CD4-positive, alpha-beta T cell treated with Interleukin-15 for 1 hour (primary cell): ENCODE measurements around the gene GNE.
"Not testable (repeated sequence)": the region's sequence is repeated elsewhere in the genome, so short reads cannot be mapped to it uniquely, and the experiment has no call there.

Source experiments
- DNase-seq: peaks from one replicate; pipeline ENCODE4 v3.0.0-alpha.2; 2020

The GNE gene

DNA sequence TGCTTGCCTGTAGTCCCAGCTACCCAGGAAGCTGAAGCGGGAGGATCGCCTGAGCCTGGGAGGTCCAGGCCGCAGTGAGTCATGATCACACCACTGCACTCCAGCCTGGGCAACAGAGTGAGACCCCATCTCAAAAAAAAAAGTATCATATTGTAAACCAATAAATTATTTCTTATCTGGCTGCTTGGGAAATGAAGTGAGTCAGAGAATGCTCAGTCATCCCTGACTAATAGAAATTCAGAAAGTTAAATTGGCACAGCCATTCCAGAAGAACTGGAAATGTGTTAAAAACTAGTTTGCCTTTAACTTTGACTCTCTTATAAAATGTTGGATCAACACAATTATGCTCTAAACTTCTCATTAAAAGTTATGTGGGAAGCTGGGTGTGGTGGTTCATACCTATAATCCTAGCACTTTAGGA, 9.8 kb upstream of the GNE start:
- no peak for DNase-seq

DNA sequence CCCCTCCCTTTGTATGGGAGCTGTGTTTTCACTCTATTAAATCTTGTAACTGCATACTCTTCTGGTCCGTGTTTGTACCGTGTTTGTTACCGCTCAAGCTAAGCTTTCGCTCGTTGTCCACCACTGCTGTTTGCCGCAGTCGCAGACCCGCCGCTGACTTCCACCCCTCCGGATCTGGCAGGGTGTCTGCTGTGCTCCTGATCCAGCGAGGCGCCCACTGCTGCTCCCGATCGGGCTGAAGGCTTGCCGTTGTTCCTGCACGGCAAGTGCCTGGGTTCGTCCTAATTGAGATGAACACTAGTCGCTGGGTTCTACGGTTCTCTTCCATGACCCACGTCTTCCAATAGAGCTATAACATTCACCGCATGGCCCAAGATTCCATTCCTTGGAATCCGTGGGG, 6.6 kb upstream of the GNE start:
- DNase-seq, result no peak

DNA sequence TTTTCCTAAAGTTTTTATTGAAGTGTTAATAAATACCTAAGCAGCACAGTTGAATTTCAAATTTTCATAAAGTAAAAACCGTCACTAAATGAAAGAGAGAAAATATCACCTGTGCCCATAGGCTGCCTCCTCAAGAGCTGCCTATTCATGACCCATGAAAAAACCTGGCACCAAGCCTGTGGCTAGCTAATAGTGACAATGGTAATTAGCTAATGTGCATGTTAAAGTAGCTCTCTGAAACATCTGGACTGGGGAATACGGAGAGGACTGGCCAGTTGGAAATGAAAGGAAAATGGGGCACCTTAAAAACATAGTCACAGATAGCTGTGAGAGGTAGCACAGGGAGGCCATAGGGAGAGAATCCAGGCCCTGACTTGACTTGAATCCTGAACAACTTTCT, 5.4 kb upstream of the GNE start:
- DNase-seq, result no peak

DNA sequence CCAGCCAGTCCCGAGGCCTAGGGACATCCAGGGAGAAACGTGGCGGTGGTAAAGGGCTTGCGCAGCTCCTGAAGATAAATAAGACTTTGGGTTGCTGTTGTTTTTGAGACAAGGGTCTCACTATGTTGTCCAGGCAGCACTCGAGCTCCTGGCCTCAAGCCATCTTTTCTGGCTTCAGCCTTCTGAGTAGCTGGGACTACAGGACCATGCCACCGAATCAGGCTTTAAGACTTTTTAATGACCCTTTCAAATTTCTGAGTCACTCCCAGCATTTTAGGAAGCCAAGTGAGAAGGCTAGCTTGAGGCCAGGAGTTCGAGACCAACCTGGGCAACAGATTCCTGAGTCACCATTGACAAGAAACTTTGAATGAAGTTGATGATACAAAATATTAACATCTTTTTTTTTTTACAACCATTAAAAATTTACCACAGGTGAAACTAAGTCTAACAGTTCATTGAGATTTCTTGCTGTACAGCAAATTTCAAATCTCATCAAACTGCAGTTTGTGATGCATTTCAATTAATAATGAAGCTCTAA, 817 bp upstream of the GNE start:
- DNase-seq, result no peak

DNA sequence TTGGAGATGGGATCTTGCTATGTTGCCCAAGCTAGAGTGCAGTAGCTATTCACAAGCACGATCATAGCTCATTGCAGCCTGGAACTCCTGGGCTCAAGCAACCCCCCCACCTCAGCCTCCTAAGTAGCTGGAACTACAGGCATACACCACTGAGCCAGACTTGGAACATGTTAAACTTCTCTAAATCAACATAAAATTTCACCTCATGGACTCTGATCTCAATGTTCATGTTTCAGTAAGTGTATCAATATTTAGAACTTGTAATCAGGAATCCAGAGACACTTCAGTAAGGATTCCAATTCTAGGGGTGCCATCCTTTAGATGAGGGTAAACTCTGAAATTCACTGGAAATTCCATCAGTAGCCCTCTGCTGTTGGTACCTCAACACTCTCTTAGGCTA, 6.8 kb downstream of the GNE start:
- DNase-seq, result no peak

DNA sequence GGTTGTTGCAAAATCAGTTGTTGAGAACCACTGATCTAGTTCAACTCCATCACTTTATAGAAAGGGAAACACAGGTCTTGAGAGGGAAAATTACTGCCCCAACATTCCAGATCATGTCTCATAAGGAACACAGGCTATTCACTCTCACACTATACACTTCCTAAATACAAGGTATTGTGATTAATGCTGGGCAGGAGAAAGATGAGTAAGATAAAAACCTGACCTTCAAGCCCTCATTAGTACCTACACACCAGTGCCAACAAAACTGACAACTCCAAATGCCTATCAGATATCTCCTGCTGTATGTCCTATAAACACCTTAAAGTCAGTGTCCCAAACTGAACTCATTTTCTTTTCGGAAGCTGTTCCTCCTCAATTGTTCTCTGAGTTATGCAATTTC, 8.2 kb downstream of the GNE start:
- DNase-seq, result no peak

DNA sequence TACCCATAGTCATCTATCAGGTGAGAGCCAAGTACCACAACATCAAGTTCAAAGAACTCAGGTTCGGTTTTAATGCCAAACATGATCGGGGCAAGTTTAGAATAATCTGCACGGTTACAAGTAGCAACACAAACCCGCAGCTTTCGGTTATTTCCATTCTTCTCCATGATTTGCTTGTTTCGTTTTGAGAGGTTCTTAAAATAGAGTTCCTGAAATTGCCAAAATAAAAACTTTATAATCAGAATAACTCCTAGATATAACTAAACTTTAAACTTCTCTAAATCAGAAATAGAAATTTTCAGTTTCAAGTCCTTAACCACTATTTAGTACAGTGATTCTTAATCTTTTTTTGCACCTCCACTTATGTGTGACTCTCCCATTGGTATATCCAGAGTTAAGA, 9.1 kb downstream of the GNE start:
- DNase-seq, result no peak

DNA sequence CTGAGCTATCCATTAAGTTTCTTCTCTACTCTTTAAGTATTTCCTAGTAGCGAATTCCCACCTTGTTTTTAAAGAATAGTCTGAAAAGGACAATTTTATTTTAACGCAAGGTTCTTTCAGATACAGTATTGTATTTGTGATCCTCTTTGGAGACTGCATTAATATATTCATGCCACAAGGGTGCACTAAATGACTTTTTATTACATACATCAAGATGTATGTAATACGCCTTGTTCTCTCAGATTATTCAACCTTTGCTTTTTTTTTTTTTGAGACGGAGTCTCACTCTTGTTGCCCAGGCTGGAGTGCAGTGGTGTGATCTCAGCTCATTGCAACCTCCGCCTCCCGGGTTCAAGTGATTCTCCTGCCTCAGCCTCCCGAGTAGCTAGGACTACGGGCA, 10.2 kb downstream of the GNE start:
- DNase-seq, result not testable (repeated sequence)

DNA sequence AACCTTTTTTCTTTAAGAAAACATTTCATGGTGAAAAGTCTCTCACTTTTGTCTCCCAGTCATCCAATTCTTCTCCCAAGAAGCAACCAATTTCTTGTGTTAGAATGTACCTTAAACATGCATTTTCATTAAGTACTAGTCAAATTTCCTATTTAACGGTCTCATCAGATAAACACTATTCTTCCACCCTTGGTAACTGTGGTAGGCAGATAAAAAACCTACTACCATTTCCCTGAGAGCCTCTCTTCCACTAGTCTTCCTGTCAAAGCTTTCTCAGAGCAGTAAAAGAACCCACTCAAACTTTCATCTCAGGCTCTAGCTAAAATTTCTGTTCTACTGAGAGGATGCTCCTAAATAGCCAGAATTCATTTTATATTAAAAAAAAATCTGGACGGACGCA, 10.9 kb downstream of the GNE start:
- no peak for DNase-seq

DNA sequence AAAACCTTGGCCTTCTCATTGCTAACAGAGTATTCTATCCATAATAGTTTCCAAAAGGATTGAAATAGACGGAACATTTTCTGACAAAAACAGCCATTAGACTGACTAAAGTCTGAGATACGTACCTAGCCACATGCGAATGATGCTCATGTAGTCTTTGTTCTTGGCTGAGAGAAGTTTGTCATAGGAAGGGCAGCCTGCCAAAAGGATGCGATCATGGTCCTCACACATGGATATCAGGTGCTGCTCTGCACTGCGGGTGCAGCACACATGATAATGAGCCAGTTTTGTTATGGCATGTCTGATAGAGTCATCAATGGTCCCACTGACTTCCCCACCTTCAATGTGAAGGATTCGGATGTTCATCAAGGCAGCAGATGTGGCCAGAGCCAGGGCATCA, 12.3 kb downstream of the GNE start:
- no peak for DNase-seq

DNA sequence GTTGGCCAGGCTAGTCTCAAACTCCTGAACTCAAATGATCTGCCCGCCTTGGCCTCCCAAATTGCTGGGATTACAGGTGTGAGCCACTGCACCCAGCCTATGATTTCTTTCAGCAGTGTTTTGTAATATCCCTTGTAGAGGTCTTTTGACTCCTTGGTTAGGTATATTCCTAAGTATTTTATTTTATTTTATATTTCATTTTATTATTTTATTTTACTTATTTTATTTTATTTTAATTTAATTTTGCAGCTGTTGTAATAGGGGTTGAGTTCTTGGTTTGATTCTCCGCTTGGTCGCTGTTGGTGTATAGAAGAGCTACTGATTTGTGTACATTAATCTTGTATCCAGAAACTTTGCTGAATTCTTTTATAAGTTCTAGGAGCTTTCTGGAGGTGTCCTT, 18.6 kb downstream of the GNE start:
- not testable (repeated sequence) for DNase-seq

DNA sequence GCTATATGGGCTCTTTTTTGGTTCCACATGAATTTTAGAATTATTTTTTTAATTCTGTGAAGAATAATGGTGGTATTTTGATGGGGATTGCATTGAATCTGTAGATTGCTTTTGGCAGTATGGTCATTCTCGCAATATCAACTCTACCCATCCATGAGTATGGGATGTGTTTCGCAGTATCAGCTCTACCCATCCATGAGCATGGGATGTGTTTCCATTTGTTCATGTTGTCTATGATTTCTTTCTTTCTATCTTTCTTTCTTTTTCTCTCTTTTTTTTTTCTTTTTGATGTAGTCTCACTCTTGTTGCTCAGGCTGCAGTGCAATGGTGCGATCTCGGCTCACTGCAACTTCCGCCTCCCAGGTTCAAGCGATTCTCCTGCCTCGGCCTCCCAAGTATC, 19.0 kb downstream of the GNE start:
- DNase-seq, result not testable (repeated sequence)

DNA sequence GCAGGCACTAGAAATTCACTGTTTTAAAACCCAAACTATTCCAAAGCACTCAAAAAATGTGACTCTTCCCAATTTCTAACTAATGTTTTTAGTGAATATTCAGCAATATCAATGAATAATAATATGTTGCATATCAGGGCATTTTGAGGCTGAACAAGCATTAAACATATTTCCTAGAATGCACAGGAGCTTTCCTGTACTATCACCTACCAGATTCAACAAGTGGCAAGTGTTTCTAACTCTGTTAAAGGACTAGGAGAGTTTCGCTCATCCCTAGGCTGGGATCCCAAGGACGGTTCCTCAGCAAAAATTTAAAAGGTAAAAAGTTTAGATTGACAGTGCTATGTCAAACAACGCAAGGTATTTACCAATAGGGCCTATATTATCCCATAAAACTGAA, 21.0 kb downstream of the GNE start:
- no peak for DNase-seq

DNA sequence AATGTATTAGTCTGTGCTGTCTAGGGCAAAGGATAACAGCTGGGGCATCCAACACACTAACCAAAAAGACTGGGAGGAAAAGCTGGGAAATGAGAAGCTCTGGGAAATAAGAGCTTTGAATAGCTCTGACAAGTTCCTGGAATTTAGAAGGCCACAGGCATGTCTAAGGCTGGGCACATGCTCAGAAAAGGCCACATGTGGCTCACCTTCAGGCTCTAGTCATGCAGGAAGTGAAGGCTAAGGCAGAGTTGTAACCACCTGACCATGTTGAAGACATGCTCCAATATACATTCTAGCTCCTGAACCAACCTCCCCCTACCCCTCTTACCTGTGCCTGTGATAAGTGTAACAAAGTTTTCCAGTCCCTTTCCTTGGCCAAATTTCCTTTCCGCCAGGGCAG, 35.8 kb downstream of the GNE start:
- no peak for DNase-seq

DNA sequence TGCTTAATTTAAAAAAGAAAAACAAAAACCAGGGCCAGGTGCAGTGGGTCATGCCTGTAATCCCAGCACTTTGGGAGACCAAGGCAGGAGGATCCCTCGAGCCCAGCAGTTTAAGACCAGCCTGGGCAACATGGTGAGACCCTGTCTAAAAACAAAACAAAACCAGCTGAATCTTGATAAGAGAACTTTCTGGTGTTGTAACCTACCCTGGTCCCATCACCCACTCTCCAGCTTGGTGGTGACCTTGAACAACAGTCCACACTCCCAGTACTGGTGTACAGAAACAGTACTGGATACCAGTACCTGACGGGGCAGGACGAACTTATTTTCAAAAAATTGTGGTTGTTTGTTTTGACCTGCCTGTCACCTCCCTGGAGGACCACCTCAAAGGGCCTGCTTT, 36.6 kb downstream of the GNE start:
- DNase-seq, result no peak

DNA sequence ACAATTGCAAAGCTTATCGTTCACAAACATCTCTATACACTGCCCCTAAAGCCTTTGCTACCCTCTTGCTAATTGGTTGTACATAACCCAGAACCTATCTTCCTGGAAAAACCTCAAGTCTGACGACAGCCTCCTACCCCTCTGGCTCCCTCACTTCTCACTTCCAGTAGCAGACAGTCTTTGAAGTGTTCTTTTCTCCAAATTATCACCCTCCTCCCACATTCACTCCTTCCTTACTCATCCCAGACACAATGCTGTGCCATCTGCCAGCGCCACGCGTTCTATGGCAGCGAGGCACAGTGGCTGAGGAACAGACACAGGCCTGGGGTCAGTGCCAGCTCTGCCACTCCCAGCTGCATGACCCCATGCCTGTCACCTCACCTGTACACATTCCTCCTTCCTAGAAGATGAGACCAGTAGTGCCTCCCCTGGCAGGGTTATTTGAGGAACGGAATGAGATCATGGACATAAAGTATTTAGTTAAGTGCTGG, 39.8 kb downstream of the GNE start:
- no peak for DNase-seq

DNA sequence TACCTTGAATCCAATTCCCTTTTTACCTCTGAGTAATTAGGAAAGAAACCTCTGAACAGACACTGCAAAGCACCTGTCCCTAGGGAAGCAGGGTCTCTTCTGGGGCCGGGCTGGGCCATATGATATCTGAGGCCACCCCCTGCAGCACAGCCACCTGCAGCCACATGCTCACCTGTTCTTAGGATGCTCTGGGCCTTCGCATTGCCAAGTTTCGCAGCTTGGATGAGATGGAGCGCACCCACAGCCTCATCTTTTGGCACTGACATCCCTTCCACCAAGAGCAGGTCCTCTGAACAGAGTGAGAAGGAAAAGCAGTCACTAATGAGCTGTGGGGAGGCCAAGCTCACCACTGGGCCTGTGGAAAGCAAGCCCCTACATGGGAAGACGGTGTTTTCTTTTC, 40.2 kb downstream of the GNE start:
- no peak for DNase-seq

DNA sequence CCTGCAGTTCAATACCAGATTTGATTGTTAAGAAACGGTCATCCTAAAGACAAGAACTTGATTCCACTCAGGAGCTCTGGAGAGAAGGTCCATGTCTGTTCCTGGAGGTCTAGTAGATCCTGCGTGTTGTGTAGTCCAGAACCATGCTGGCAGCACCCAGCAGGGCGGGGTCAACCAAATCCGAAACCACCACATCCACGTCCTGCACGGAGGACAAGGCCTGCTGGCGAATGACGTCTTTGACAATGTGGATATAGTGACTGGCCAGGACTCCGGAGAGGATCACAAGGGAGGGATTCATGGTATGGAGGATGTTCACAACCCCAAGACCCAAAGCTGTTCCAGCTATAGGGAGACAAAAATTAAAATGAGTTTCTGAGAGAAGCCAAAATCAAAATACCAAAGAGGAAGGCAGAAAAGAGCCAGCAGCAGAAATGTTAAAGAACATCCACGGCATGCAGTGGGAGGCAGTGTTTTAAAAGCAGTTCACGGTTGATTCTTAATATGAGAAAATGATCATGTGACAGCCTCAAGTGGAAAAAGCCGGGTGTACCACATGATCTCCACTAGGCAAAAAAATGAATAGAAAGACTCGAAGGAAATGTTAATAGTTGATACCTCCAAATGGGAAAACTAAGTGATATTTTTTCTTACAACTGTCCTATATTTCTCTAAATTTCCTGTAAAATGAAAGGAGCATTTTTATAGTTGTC, 40.8 kb downstream of the GNE start:
- no peak for DNase-seq

DNA sequence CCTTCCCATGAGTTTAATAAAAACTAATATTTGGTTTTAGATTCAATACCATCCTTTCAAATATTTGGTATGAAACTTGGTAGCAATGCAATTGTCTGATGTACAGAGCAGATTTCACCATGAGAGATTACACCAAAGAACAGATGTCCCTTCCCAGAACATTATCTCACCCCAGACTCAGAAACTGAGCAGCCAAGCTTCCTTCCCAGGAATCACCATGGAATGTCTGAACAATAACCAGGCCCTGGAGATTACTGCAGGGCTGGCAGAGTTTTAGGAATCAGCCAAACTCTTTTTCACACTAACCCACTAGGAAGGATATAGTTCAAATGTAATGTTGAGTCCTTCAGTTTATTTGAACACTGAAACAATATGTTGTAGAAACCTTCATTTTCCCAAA, 43.7 kb downstream of the GNE start:
- no peak for DNase-seq

DNA sequence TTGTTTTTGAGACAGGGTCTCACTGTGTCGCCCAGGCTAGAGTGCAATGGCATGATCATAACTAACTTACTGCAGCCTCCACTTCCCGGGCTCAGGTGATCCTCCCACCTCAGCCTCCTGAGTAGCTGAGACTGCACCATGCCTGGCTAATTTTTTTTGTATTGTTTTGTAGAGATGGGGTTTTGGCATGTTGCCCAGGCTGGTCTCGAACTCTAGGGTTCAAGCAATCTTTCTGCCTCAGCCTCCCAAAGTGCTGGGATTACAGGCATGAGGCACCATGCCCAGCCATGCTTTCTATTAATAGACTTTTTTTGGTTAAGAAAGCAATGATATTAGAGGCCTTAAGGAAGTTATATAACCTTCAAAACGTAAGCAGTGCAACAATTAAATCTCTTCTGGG, 44.3 kb downstream of the GNE start:
- no peak for DNase-seq

DNA sequence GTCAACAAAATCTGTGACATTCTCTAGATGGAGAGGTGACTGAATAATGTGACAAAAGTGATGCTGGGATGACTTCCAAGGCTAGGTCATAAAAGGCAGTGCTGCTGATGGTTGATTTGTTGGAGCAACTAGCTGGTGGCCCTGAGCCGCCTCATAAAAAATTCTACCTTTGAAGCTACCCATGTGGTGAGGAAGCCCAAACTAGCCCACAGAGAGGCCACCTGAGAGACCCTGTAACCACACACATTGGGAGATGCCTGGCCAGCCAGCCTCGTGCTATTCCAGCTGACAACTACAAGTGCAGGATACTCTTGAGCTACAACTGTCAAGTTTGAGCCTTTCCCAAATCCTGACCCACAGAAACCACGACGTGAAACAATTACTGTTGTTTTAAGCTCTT, 44.9 kb downstream of the GNE start:
- no peak for DNase-seq

DNA sequence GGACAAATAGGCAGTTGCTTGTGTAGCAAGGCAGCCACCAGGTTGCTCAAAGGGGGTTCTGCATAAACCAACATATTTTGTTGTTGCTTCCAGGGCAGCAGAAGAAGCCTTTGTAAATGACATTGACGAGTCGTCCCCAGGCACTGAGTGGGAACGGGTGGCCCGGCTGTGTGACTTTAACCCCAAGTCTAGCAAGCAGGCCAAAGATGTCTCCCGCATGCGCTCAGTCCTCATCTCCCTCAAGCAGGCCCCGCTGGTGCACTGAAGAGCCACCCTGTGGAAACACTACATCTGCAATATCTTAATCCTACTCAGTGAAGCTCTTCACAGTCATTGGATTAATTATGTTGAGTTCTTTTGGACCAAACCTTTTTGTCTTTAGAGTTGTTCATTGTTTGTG, 46.7 kb downstream of the GNE start:
- no peak for DNase-seq

DNA sequence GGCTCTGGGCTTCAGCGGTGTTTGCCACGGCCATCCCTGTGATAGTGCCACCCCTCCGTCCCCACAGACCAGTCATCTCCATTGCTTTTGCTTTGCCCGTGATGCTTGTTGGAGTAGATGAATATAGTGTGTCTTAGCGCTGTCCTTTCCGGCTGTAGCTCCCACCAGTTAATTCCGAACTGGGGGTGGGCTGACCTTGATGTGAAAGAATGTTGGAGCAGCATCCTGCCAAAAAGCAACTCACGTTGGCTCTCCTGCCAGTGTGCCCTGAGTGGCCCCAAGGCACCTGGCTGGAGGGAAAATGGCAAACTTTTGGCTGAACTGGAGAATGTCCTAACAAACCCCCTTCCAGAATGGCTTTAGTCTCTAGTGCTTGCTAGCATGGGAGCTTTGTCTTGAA, 47.5 kb downstream of the GNE start:
- no peak for DNase-seq

DNA sequence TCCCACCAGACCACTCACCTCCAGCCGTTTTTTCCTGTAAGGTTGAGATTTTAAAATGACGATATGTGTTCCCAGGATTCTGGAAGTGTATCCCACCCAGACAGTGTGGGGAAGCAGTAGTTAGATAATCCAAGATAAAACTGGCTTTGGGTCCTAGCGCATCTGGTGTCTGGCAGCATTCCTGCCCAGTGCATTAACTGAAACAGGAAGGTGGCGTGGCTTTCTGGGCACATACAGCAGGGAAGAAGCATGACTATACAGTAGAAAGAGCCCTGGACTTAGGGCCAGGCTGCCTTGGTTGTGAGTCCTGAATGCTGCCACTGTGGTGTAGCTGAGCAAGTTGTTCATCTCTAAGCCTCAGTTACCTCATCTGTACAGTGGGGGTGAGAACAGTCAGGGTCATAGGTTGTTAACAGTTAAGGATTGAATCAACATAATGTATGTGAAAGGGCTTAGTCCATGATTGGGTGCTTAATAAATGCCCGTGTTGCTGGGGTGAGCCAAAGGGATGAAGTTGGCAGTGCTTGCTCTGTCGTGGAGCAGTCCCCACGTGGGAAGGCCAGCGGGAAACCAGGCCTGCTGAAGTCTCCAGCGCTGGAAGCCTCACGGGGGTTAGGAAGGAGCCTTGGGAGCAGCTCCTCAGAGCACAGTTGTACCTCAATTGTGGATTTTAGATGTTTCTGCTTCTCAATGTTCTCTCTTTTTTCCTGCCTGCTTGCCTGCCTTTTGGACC, 49.6 kb downstream of the GNE start:
- DNase-seq, result no peak
